DND-41 (cell line): ENCODE measurements around the gene SSR1.

Source experiments
- CTCF ChIP-seq: IDR thresholded peaks from 2 replicates; pipeline ENCODE4 v1.5.1; 2012; ENCODE audit warnings: borderline replicate concordance, low read length, moderate library complexity, mild to moderate bottlenecking; ENCODE audit not compliant: poor library complexity, severe bottlenecking; ENCODE audit errors: extremely low read depth
- EZH2 ChIP-seq: IDR thresholded peaks from 3 replicates; pipeline ENCODE4 v1.6.1; 2012; ENCODE audit warnings: borderline replicate concordance, low read depth, mild to moderate bottlenecking, moderate library complexity, low read length, inconsistent platforms; ENCODE audit not compliant: severe bottlenecking

GRCh38 chr6:7295916-7296315 lies 17.1 kb downstream of the SSR1 start:
- TF ChIP-seq CTCF (no peak), EZH2 (no peak)
